SK-N-SH (cell line): Measurements from ENCODE around the gene GH2.

Experiments used
- SIN3A ChIP-seq: IDR thresholded peaks from 2 replicates; pipeline ENCODE4 v1.6.1; 2012; ENCODE audit warnings: low read depth, mild to moderate bottlenecking, low read length, moderate library complexity, borderline replicate concordance
- TF ChIP-seq, protein P1 (sequence below): fragments of 150-350 bp; IDR thresholded peaks from 2 replicates; pipeline ENCODE4 v1.6.1; 2017; ENCODE audit warnings: antibody characterized with exemption, low read length, low read depth, borderline replicate concordance

DNA sequence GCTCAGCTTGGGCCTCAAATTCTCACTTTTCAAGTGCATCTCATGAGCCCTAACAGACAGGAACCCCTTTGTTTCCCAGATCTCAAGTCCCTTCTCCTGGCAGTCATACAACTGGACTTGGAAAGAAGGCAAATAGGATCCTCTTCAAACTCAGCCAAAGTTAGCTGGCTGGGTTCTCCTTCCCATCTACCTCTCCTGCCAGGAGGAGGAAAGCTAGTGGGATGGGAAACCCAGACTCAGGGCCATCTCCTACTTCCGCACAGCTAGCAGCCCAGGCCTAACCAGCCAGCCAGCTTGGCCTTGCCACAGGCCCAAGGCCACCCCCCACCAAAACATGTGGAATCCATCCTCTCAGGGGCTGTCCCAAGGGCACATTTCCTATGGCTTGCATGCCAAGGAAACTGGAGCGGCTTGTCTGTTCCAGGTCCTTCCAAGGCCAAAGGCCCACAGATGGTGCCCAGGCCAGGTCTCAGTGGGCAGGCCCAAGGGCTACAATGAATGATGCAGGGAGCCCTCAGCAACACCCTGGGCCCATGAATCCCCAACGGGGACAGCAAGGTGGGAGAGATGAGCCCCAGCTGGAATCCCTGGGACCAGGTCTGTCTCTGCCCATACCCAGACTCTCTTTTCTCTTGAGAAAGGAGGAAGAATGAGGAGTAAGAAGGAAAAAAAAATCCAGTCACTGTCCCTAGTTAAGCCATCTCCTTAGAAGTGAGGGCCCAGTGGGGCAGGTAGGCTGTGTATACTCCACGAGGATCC lies 41.0 kb downstream of the GH2 start:
- TF ChIP-seq, protein P1, sequence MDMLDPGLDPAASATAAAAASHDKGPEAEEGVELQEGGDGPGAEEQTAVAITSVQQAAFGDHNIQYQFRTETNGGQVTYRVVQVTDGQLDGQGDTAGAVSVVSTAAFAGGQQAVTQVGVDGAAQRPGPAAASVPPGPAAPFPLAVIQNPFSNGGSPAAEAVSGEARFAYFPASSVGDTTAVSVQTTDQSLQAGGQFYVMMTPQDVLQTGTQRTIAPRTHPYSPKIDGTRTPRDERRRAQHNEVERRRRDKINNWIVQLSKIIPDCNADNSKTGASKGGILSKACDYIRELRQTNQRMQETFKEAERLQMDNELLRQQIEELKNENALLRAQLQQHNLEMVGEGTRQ = no peak
- no peak for TF ChIP-seq SIN3A
